Osteocyte (in vitro differentiated cells): ENCODE measurements around the gene CPEB2. TPM values are rescaled to one million over a fixed set of nuclear protein-coding genes. Genes with fewer than 3 reads are reported as not detected.

Experiments
- DNase-seq: peaks from one replicate; pipeline ENCODE4 v3.0.0; 2021; ENCODE audit warnings: mixed read lengths; ENCODE audit not compliant: unreplicated experiment; ENCODE audit errors: extremely low spot score
- H3K27ac Mint-ChIP-seq: one replicate; pipeline ENCODE4 v1.8.0; 2021; ENCODE audit warnings: mild to moderate bottlenecking, mixed read lengths; ENCODE audit not compliant: unreplicated experiment
- H3K27me3 Mint-ChIP-seq: one replicate; pipeline ENCODE4 v1.8.0; 2021; ENCODE audit warnings: mixed read lengths; ENCODE audit not compliant: unreplicated experiment
- H3K36me3 Mint-ChIP-seq: one replicate; pipeline ENCODE4 v1.8.0; 2021; ENCODE audit warnings: mixed read lengths; ENCODE audit not compliant: unreplicated experiment
- H3K4me1 Mint-ChIP-seq: one replicate; pipeline ENCODE4 v1.8.0; 2021; ENCODE audit warnings: mixed read lengths; ENCODE audit not compliant: unreplicated experiment
- H3K4me3 Mint-ChIP-seq: one replicate; pipeline ENCODE4 v1.8.0; 2021; ENCODE audit warnings: mild to moderate bottlenecking, moderate library complexity, mixed read lengths; ENCODE audit not compliant: unreplicated experiment
- H3K9me3 Mint-ChIP-seq: one replicate; pipeline ENCODE4 v1.8.0; 2021; ENCODE audit warnings: mixed read lengths; ENCODE audit not compliant: unreplicated experiment
- total RNA-seq: library from RNA; stranded (reverse); gene quantifications from 2 replicates; pipeline ENCODE4 v1.2.1, GENCODE V29; 2021
- TF ChIP-seq, protein P1 (sequence below): fragments of 200-600 bp; sonication (generic); IDR thresholded peaks from 2 replicates; pipeline ENCODE4 v1.5.0; 2021; ENCODE audit warnings: antibody characterized with exemption, mild to moderate bottlenecking, moderate library complexity

CPEB2 gene
- total RNA-seq, 1 donor from 2014 or later, result 65.7 TPM

DNA sequence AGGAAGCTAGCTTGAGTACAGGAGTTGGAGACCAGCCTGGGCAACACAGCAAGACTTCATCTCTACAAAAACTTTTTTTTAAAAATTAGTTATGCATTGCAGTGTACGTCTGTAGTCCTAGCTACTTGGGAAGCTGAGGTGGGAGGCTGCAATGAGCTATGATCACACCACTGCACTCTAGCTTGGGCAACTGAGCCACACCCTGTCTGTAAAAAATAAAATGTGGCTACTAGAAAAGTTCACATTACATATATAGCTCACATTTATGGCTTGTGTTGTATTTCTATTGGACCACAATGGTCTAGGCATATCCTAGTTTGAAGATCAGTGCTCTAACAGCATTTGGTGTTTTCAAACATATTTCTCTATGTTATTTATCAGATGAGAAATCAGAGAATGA lies 11.8 kb upstream of the CPEB2 start:
- TF ChIP-seq, protein P1, sequence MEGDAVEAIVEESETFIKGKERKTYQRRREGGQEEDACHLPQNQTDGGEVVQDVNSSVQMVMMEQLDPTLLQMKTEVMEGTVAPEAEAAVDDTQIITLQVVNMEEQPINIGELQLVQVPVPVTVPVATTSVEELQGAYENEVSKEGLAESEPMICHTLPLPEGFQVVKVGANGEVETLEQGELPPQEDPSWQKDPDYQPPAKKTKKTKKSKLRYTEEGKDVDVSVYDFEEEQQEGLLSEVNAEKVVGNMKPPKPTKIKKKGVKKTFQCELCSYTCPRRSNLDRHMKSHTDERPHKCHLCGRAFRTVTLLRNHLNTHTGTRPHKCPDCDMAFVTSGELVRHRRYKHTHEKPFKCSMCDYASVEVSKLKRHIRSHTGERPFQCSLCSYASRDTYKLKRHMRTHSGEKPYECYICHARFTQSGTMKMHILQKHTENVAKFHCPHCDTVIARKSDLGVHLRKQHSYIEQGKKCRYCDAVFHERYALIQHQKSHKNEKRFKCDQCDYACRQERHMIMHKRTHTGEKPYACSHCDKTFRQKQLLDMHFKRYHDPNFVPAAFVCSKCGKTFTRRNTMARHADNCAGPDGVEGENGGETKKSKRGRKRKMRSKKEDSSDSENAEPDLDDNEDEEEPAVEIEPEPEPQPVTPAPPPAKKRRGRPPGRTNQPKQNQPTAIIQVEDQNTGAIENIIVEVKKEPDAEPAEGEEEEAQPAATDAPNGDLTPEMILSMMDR, result no peak
- Mint-ChIP-seq H3K4me1 (no peaks in the 10 kb centered on the region), H3K27me3 (peaks cover 51% of the 10 kb centered on the region), H3K27ac (no peak overlapping the region), H3K9me3 (no peaks in the 10 kb centered on the region), H3K36me3 (no peaks in the 10 kb centered on the region), H3K4me3 (no peak overlapping the region)
- no peak for DNase-seq

DNA sequence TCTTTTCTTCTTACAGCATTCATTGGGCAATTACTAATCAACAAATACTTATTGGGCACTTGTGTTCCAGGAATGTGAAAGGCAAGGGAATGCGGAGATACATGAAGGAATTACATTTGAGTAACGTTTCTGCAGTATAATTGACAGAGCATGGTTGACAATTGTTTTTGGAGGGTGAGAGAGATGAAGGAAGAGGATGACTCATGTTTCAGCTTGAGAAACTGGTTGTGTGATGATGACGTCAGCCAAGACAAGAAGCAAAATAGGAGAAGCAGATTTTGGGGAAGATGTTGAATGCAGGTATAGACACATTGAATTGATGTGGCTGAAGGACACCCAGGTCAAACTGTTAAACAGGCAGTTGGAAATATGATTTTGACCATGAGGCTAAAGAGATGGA lies 8.0 kb upstream of the CPEB2 start:
- no peak overlapping the region for H3K4me3 Mint-ChIP-seq
- H3K9me3 Mint-ChIP-seq, result peaks cover 4% of the 10 kb centered on the region
- peaks cover 6% of the 10 kb centered on the region for H3K36me3 Mint-ChIP-seq
- H3K27me3 Mint-ChIP-seq, result peaks cover 27% of the 10 kb centered on the region
- no peak overlapping the region for H3K27ac Mint-ChIP-seq
- no peak for DNase-seq
- no peaks in the 10 kb centered on the region for H3K4me1 Mint-ChIP-seq
- TF ChIP-seq, protein P1, result no peak

DNA sequence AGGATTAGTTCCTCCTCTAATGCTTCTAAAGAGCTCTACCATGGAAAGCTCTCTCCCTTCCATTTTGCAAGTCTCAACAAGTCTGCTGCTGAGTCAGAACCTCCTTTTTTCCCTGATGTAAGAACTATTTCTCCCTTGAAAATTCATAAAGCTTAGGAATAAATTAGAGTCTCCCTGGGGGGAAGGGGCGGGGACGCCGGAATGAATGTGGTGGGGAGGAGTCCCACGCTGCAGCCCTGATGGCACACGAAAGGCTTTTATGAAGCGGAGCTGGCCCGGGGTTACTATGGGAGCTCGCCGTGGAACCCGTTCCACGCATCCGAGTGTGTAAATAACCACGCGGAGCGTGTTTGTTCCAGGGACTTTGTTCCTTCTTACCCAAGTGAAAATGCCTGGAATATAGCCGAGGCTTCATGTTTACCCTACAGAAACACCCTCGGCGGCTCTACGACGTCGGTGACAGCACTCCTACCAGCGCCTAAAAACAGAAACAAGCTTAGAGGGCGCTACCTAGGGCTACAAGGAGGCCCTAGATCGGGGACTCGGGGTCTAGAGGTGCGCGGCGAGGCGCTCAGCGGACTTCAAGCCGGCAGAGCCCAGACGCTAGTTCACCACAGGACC lies 923 bp upstream of the CPEB2 start:
- Mint-ChIP-seq H3K4me1 (peaks cover 9% of the 10 kb centered on the region), H3K9me3 (peaks cover 4% of the 10 kb centered on the region), H3K4me3 (peak overlapping the region; percentile 86), H3K36me3 (peaks cover 11% of the 10 kb centered on the region), H3K27ac (peak overlapping the region; percentile 98), H3K27me3 (no peaks in the 10 kb centered on the region)
- peak; percentile 93 for DNase-seq
- TF ChIP-seq, protein P1, result no peak

DNA sequence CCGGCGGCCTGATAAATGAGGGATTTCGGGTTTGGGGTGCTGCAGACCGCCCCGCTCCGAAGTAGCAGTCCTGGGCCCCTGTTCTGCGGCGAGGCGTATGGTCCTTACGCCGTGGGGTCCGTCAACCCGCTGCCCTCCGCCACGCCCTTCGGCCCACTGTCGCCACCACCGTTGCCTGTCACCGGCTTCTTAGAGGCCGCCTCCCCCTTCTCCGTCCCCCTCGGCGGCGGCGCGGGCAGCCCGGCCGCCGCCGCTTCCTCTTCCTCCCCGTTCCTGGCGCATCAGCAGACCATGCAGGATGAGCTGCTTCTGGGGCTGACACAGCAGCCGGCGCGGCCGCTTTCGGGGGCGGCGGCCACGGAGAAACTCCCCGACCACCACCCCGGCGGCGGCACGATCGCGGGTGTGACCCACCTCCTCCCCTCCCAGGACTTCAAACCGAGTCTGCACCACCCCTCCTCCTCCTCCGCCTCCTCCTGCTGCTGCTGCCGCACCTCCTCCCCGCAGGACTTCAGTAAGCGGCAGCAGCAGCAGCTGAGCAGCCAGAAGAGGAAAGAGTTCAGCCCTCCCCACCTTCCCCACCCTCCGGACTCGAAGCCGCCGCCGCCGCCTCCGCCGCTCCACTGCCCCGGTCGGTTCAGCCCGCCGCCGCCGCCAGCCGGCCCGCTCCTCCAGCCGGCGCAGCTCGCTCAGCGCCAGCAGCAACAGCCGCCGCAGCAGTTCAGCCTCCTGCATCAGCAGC lies 549 bp downstream of the CPEB2 start:
- peak overlapping the region; percentile 84 for H3K4me3 Mint-ChIP-seq
- TF ChIP-seq, protein P1, result no peak
- DNase-seq, result peak; percentile 90
- H3K27ac Mint-ChIP-seq, result peak overlapping the region; percentile 95
- H3K4me1 Mint-ChIP-seq, result peaks cover 20% of the 10 kb centered on the region
- H3K27me3 Mint-ChIP-seq, result no peaks in the 10 kb centered on the region
- no peaks in the 10 kb centered on the region for H3K9me3 Mint-ChIP-seq
- H3K36me3 Mint-ChIP-seq, result peaks cover 11% of the 10 kb centered on the region

DNA sequence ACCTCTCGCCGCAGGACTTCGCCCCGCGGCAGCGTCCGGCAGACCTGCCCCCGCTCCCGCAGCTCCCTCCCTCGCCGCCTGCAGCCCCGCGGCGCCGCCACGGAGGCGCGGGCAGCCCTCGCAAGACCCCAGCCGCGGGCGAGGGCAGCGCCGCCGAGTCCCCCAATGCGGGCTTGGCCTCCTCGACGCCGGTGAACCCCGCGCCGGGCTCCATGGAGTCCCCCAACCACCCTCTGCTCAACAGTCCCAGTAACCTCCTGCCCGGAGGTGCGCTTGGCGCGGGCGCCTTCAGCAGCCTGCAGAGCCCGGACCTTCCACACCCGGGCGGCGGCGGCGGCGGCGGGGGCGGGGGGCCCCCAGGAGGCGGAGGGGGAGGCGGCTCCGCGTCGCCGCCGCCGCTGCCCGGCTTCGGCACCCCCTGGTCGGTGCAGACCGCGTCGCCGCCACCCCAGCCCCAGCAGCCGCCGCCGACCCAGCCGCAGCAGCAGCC lies 1.2 kb downstream of the CPEB2 start:
- TF ChIP-seq, protein P1, result no peak
- H3K36me3 Mint-ChIP-seq, result peaks cover 16% of the 10 kb centered on the region
- H3K27me3 Mint-ChIP-seq, result no peaks in the 10 kb centered on the region
- no peaks in the 10 kb centered on the region for H3K9me3 Mint-ChIP-seq
- peak overlapping the region; percentile 75 for H3K27ac Mint-ChIP-seq
- peak overlapping the region; percentile 66 for H3K4me3 Mint-ChIP-seq
- H3K4me1 Mint-ChIP-seq, result peaks cover 25% of the 10 kb centered on the region
- DNase-seq, result peak; percentile 88
